HCT116 (cell line): Measurements from ENCODE around the gene SPEF1. TPM values are rescaled to one million over a fixed set of nuclear protein-coding genes. Genes with fewer than 3 reads are reported as not detected.

Source experiments
- ATAC-seq: fragments of 200-7000 bp; cut with Tn5 transposase; 2 replicates; pipeline ENCODE4 v1.9.1; 2020; ENCODE audit warnings: mild to moderate bottlenecking, moderate library complexity
- BruUV-seq: library from RNA; stranded (reverse); fragments of 400-500 nt; replicated peaks from 2 replicates; lab custom pipeline; 2021; lab: Mats Ljungman, UMichigan
- CTCF ChIA-PET: fragments of 300-600 bp; sonication (Branson Sonifier 250); formaldehyde crosslinking; loops from one replicate; lab custom pipeline; 2021; ENCODE audit warnings: antibody characterized with exemption; lab: Charles Lee
- POLR2A ChIA-PET: fragments of 300-600, 350-600 bp; sonication (Branson Sonifier 250); formaldehyde crosslinking; loops from one replicate; lab custom pipeline; 2021; ENCODE audit warnings: antibody characterized with exemption; lab: Charles Lee
- RAD21 ChIA-PET, 2 experiments: fragments of 300-600 bp; sonication (Branson Sonifier 250); formaldehyde crosslinking; loops; one replicate each; lab custom pipeline; 2023; ENCODE audit warnings: low total read pairs in 2 of 2; ENCODE audit not compliant: uncharacterized antibody in 2 of 2, unreplicated experiment in 2 of 2, low non-redundant PET in 1 of 2; lab: Charles Lee
- DNase-seq: peaks from one replicate; pipeline ENCODE4 v3.0.0-alpha.2; 2010; ENCODE audit warnings: low read depth, low spot score
- H2AFZ ChIP-seq: fragments of 200-600 bp; shearing (Covaris generic), sonication (generic); 2 replicates; pipeline ENCODE4 v1.6.1; 2017; ENCODE audit warnings: low read depth, mixed run types, mixed read lengths, antibody characterized with exemption, low read length; ENCODE audit not compliant: poor library complexity, severe bottlenecking
- H3K27ac ChIP-seq: 2 replicates; pipeline ENCODE4 v1.5.1; 2012; ENCODE audit warnings: low read depth, low read length
- H3K27me3 ChIP-seq: fragments of 200-600 bp; sonication (generic); 2 replicates; pipeline ENCODE4 v1.6.1; 2016; ENCODE audit warnings: mixed run types, low read length, mixed read lengths; ENCODE audit not compliant: insufficient read depth
- H3K36me3 ChIP-seq, 2 experiments: fragments of 200-500 bp in 1 of 2; fragments of 200-600 bp in 1 of 2; sonication (Bioruptor generic) in 1 of 2; sonication (generic) in 1 of 2; 2 replicates each; pipeline versions ENCODE4 v1.5.1 to v1.6.1; 2014 to 2016; ENCODE audit warnings: low read length in 2 of 2, inconsistent platforms in 1 of 2, mixed read lengths in 1 of 2, mixed run types in 1 of 2; ENCODE audit not compliant: insufficient read depth in 2 of 2, control insufficient read depth in 1 of 2
- H3K4me1 ChIP-seq, 2 experiments: fragments of 200-600 bp in 1 of 2; sonication (generic) in 1 of 2; 2 replicates each; pipeline versions ENCODE4 v1.5.1 to v1.6.1; 2012 to 2017; ENCODE audit warnings: low read length in 2 of 2, inconsistent platforms in 1 of 2, mild to moderate bottlenecking in 1 of 2, mixed read lengths in 1 of 2, mixed run types in 1 of 2, moderate library complexity in 1 of 2; ENCODE audit not compliant: insufficient read depth in 2 of 2, control insufficient read depth in 1 of 2
- H3K4me2 ChIP-seq: fragments of 200-600 bp; sonication (generic); 2 replicates; pipeline ENCODE4 v1.6.1; 2017; ENCODE audit warnings: mixed run types, low read length, mixed read lengths
- H3K4me3 ChIP-seq, 2 experiments: fragments of 200-600 bp in 1 of 2; sonication (generic) in 1 of 2; replicated peaks in 1 of 2; 2 replicates each; pipeline ENCODE4 v1.5.1; 2011 to 2016; ENCODE audit warnings: low read length in 2 of 2, control low read depth in 1 of 2, low read depth in 1 of 2, mild to moderate bottlenecking in 1 of 2, mixed read lengths in 1 of 2, mixed run types in 1 of 2
- H3K79me2 ChIP-seq: fragments of 200-600 bp; sonication (generic); 2 replicates; pipeline ENCODE4 v1.6.1; 2017; ENCODE audit warnings: mild to moderate bottlenecking, mixed run types, low read length, moderate library complexity, mixed read lengths; ENCODE audit not compliant: insufficient read depth
- H3K9ac ChIP-seq: fragments of 200-600 bp; sonication (generic); 2 replicates; pipeline ENCODE4 v1.6.1; 2016; ENCODE audit warnings: low read length, mixed read lengths
- H3K9me2 ChIP-seq: fragments of 200-600 bp; sonication (generic), shearing (Covaris generic); 2 replicates; pipeline ENCODE4 v1.6.1; 2017; ENCODE audit warnings: mixed run types, mild to moderate bottlenecking, moderate library complexity; ENCODE audit not compliant: insufficient read depth
- H3K9me3 ChIP-seq, 2 experiments: fragments of 200-500 bp in 1 of 2; fragments of 200-600 bp in 1 of 2; sonication (Bioruptor generic) in 1 of 2; sonication (generic) in 1 of 2; 2 replicates each; pipeline ENCODE4 v1.6.1; 2014 to 2017; ENCODE audit warnings: low read length in 2 of 2, mixed read lengths in 2 of 2, inconsistent platforms in 1 of 2, low read depth in 1 of 2, mild to moderate bottlenecking in 1 of 2, mixed run types in 1 of 2, moderate library complexity in 1 of 2; ENCODE audit not compliant: control insufficient read depth in 1 of 2, insufficient read depth in 1 of 2
- H4K20me1 ChIP-seq: fragments of 200-600 bp; sonication (generic), shearing (Covaris generic); 2 replicates; pipeline ENCODE4 v1.6.1; 2017; ENCODE audit warnings: mixed run types, mild to moderate bottlenecking, moderate library complexity; ENCODE audit not compliant: insufficient read depth
- EGR1 ChIP-seq: IDR thresholded peaks from 2 replicates; pipeline ENCODE4 v1.6.1; 2012; ENCODE audit warnings: low read depth
- EZH2 ChIP-seq: fragments of 200-600 bp; sonication (generic); IDR thresholded peaks from 2 replicates; pipeline ENCODE4 v1.6.1; 2017; ENCODE audit warnings: antibody characterized with exemption, mixed run types
- JUND ChIP-seq: IDR thresholded peaks from 2 replicates; pipeline ENCODE4 v1.6.1; 2012
- REST ChIP-seq: IDR thresholded peaks from 2 replicates; pipeline ENCODE4 v1.6.1; 2012; ENCODE audit warnings: low read depth
- ZNF274 ChIP-seq: fragments of 200-500 bp; sonication (Bioruptor generic); IDR thresholded peaks from 2 replicates; pipeline ENCODE4 v1.6.1; 2014; ENCODE audit warnings: mild to moderate bottlenecking, low read depth, low read length, inconsistent platforms
- intact Hi-C: fragments of 100-400 bp; cut with micrococcal nuclease; formaldehyde crosslinking; loops from 2 replicates; pipeline ENCODE4 v1.10.0; 2022
- total RNA-seq: library from RNA; stranded (reverse); gene quantifications from one replicate; pipeline ENCODE4 v1.2.1, GENCODE V29; 2021; ENCODE audit not compliant: unreplicated experiment

SPEF1 gene
- total RNA-seq, 1 experiment from 2014 or later, result 0.93 TPM

DNA sequence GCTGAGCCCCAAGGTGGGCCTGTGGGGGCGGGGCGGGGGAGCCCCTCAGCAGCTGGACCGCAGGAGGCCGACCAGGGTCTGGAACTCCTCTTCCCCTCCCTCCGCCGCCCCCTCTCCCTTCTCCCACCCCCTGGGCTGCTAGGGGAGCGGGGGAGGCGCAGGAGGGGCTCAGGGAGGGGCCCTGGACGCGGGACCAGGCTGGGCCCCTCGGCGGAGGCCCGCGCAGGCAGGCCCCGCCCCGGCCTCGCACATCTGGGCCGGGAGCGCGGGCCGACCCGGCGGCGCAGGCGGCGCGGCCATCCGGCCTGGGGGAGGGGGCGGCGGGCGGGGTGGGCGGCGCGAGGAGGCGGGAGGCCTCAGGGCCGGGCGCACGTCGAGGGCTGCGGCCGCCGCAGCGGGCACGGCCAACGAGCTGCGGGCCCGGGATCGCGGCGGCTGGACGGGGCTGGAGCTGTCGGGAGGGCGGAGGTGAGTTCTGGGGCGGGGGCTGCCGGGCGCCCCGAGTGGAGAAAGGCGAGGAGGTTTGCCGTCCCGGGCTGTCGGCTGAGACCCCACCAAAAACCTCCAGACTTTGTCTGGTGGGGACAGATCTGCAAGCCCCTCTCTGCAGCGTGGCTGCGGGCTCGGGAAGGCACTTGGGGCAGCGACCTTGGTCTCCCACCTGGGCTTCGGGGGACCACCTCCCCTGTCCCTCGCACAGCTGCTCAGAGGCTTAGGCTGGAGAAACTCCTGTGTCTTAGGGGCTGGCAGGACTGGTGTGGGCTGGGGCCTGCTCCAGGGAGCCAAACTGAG lies 48.7 kb downstream of the SPEF1 start, which contains the start of gene HSPA12B:
HSPA12B (plus strand) TSS at position 359 of the 792 bp plus-strand sequence. CDS start 5,990 bp downstream, outside the sequence.
- Histone ChIP-seq H2AFZ (no peak within 1 kb of the TSS), H3K4me1 (peaks cover 7 to 27% of the 10 kb centered on the region in 2 experiments), H3K27ac (no peak within 1 kb of the TSS), H3K4me2 (no peak within 1 kb of the TSS), H3K36me3 (no peaks in the 10 kb centered on the region), H3K4me3 (no peak within 1 kb of the TSS), H3K27me3 (0 out of 2 replicates have a peak, but pooled peaks cover 2% of the 10 kb centered on the region), H3K9me3 (no peaks in the 10 kb centered on the region), H3K9ac (no peak within 1 kb of the TSS), H3K79me2 (no peaks in the 10 kb centered on the region), H3K9me2 (no peaks in the 10 kb centered on the region), H4K20me1 (no peaks in the 10 kb centered on the region)
- ChIA-PET RAD21 (no interaction called here), POLR2A (no interaction called here), CTCF (no interaction called here)
- DNase-seq, result no peak
- no peak for TF ChIP-seq JUND
- intact Hi-C loops, result no loop called here
- BruUV-seq, result no TSS peak
- no peak for ATAC-seq

- H3K9me2 ChIP-seq, result no peaks in the 10 kb centered on the region
- ATAC-seq, result no peak
- H3K27me3 ChIP-seq, result 0 out of 2 replicates have a peak, but pooled peaks cover 8% of the 10 kb centered on the region
- no peak overlapping the region for H2AFZ ChIP-seq
- H3K36me3 ChIP-seq, result no peaks in the 10 kb centered on the region
- DNase-seq, result no peak
- ChIA-PET RAD21 (no interaction called here), CTCF (no interaction called here)
- no peak for TF ChIP-seq EZH2
- TF ChIP-seq JUND, result no peak
- no peak for TF ChIP-seq REST
- TF ChIP-seq EGR1, result no peak
- no peak for TF ChIP-seq ZNF274
- TF ChIP-seq, all 23 proteins: peak for 0
- H3K79me2 ChIP-seq, result no peaks in the 10 kb centered on the region
- H3K9ac ChIP-seq, result no peak overlapping the region
- H3K4me3 ChIP-seq, result no peak overlapping the region
- H3K27ac ChIP-seq, result no peak overlapping the region
- no peak overlapping the region for H3K4me2 ChIP-seq
- no TSS peak for BruUV-seq
- intact Hi-C loops, result no loop called here
- no peaks in the 10 kb centered on the region for H4K20me1 ChIP-seq
- no peaks in the 10 kb centered on the region for H3K9me3 ChIP-seq
- peaks cover 7 to 31% of the 10 kb centered on the region in 2 experiments for H3K4me1 ChIP-seq
- POLR2A ChIA-PET, result no interaction called here
Observed at GRCh38 chr20:3731944-3732326, 49.3 kb downstream of the SPEF1 start.
